Measurements from ENCODE around the gene FGF10.

The FGF10 gene

DNA sequence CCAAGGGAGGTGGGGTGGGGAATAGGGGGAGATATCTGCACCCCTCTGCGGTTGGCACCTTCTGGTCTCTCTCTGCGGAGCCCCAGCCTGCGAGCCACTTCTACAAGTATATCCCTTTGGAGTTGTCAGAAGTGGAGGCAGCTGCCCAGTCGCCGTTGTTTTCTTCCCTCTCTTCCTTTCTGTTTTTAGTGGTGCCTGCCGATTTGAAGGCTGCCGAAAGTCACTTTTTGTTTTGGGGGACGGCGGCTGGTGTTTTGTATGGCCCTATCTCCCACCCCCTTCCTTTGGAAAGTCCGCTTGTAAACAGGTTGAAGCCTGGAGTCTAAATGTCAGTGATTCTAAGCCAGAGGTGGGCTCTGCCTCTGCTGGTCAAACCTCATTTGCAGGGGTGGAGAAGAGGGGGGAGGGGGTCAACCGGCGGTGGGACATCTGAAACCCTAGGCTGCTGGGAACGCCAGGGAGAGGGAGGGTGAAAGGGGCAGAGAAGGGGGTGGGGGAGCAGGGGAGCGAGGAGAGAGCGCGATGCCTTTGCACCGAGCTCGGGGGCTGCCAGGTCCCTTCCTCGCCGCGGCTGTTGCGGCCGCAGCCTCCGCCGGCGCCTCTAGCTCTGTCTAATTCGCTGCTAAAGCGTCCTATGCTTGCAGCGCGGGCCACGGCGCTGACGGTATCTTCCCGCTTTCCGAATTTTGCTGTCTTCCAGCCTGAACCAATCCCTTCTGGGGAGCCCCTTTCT lies at the start of gene FGF10:
Gene FGF10, minus strand, starts transcription at position 331 of the 733 bp plus-strand sequence. CDS start 738 bp downstream, outside the sequence.
- no peak within 1 kb of the TSS; the same call in 1 of the 2 replicates for H3K27ac ChIP-seq (ENCODE audit: low read depth, low read length)
- peak within 1 kb of the TSS; percentile 63 for H3K4me3 ChIP-seq (ENCODE audit: low read depth, low read length)
- H3K4me1 ChIP-seq (ENCODE audit: control insufficient read depth, insufficient read depth, low read length): peaks cover 20% of the 10 kb centered on the region
- H3K9ac ChIP-seq (ENCODE audit: low read length): peak within 1 kb of the TSS; percentile 39
- H3K36me3 ChIP-seq (ENCODE audit: control insufficient read depth, insufficient read depth, low read length): no peaks in the 10 kb centered on the region
- no peaks in the 10 kb centered on the region for H3K9me3 ChIP-seq (ENCODE audit: control insufficient read depth, insufficient read depth, low read depth, low read length)
- peaks cover 41% of the 10 kb centered on the region for H3K27me3 ChIP-seq (ENCODE audit: control insufficient read depth, insufficient read depth, low read length)

- Histone ChIP-seq H3K27ac (ENCODE audit: low read depth, low read length) (no peak overlapping the region), H3K36me3 (ENCODE audit: control insufficient read depth, insufficient read depth, low read length) (no peaks in the 10 kb centered on the region), H3K9me3 (ENCODE audit: control insufficient read depth, insufficient read depth, low read depth, low read length) (no peaks in the 10 kb centered on the region), H3K4me3 (ENCODE audit: low read depth, low read length) (no peak overlapping the region), H3K9ac (ENCODE audit: low read length) (no peak overlapping the region), H3K4me1 (ENCODE audit: control insufficient read depth, insufficient read depth, low read length) (no peaks in the 10 kb centered on the region), H3K27me3 (ENCODE audit: control insufficient read depth, insufficient read depth, low read length) (no peaks in the 10 kb centered on the region)
These were observed 37.7 kb upstream of the FGF10 start for GRCh38 chr5:44426944-44427343.

DNA sequence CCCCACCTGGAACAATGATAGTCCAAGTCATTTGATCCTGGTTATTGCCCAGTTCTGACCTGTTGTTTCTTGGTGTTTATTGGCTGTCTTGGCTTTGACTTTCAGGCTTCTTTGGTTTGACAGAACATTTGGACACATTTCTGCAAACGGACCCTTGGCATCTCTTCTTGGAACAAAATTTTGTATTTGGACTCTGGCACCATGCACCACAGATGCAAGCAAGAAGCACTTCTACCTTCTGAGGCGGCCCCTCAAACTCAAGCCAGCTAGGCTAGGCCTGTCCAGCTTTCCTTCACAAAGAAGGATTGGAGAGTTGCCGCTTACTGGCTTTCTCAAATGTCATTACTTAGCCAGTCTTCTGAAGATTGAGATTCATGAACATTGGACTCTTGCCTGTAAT lies 23.1 kb upstream of the FGF10 start:
- Histone ChIP-seq H3K27me3 (ENCODE audit: control insufficient read depth, insufficient read depth, low read length) (no peaks in the 10 kb centered on the region), H3K9me3 (ENCODE audit: control insufficient read depth, insufficient read depth, low read depth, low read length) (no peaks in the 10 kb centered on the region), H3K27ac (ENCODE audit: low read depth, low read length) (no peak overlapping the region), H3K4me3 (ENCODE audit: low read depth, low read length) (no peak overlapping the region), H3K36me3 (ENCODE audit: control insufficient read depth, insufficient read depth, low read length) (no peaks in the 10 kb centered on the region), H3K4me1 (ENCODE audit: control insufficient read depth, insufficient read depth, low read length) (no peaks in the 10 kb centered on the region), H3K9ac (ENCODE audit: low read length) (no peak overlapping the region)

DNA sequence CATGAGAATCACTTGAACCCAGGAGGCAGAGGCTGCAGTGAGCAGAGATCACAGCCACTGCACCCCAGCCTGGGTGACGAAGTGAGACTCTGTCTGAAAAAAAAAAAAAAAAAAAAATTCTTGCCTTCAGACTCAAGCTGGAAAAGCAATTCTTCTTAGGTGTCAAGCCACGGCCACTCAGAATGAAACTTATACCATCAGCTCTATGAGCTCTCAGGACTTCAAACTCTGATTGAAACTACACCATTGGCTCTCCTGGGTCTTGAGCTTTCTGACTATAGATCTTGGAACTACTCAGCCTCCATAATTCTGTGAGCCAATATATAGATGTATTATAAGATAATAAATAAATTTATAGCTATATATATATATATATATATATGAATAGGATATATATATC lies 12.9 kb upstream of the FGF10 start:
- H3K27ac ChIP-seq (ENCODE audit: low read depth, low read length): no peak overlapping the region
- no peaks in the 10 kb centered on the region for H3K4me1 ChIP-seq (ENCODE audit: control insufficient read depth, insufficient read depth, low read length)

GRCh38 chr5:44401611-44402010 lies 12.4 kb upstream of the FGF10 start:
- Histone ChIP-seq H3K36me3 (ENCODE audit: control insufficient read depth, insufficient read depth, low read length) (no peaks in the 10 kb centered on the region), H3K27ac (ENCODE audit: low read depth, low read length) (no peak overlapping the region)

More for the DNA sequence above, 12.9 kb upstream of the FGF10 start:
- Histone ChIP-seq H3K4me3 (ENCODE audit: low read depth, low read length) (no peak overlapping the region), H3K27me3 (ENCODE audit: control insufficient read depth, insufficient read depth, low read length) (no peaks in the 10 kb centered on the region), H3K9ac (ENCODE audit: low read length) (no peak overlapping the region), H3K36me3 (ENCODE audit: control insufficient read depth, insufficient read depth, low read length) (no peaks in the 10 kb centered on the region), H3K9me3 (ENCODE audit: control insufficient read depth, insufficient read depth, low read depth, low read length) (no peaks in the 10 kb centered on the region)

DNA sequence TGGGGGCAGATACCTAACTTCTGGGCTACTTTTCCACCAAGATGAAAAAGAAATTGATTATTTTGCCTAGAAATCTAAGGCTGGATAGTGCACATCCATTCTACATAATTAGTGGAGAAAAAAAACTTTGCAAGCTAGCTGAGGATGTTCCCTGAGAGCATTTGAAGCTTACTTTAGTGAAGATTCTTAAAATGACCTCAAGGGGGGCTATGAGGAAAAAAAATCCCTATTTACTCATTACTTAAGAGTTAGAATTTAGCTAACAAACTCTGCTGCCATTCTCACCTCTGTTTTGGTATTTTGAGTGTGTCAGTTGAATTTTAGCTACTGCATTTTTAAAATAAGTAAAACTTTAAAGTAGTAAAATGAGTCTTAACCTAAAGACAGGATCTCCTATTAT lies 9.2 kb upstream of the FGF10 start:
- Histone ChIP-seq H3K36me3 (ENCODE audit: control insufficient read depth, insufficient read depth, low read length) (no peaks in the 10 kb centered on the region), H3K4me1 (ENCODE audit: control insufficient read depth, insufficient read depth, low read length) (no peaks in the 10 kb centered on the region), H3K27me3 (ENCODE audit: control insufficient read depth, insufficient read depth, low read length) (no peaks in the 10 kb centered on the region), H3K9ac (ENCODE audit: low read length) (no peak overlapping the region), H3K4me3 (ENCODE audit: low read depth, low read length) (no peak overlapping the region), H3K9me3 (ENCODE audit: control insufficient read depth, insufficient read depth, low read depth, low read length) (peaks cover 5% of the 10 kb centered on the region; the same call in 1 of the 2 replicates), H3K27ac (ENCODE audit: low read depth, low read length) (no peak overlapping the region)

More at GRCh38 chr5:44401611-44402010, 12.4 kb upstream of the FGF10 start:
- Histone ChIP-seq H3K4me3 (ENCODE audit: low read depth, low read length) (no peak overlapping the region), H3K27me3 (ENCODE audit: control insufficient read depth, insufficient read depth, low read length) (no peaks in the 10 kb centered on the region), H3K9me3 (ENCODE audit: control insufficient read depth, insufficient read depth, low read depth, low read length) (no peaks in the 10 kb centered on the region), H3K4me1 (ENCODE audit: control insufficient read depth, insufficient read depth, low read length) (no peaks in the 10 kb centered on the region), H3K9ac (ENCODE audit: low read length) (no peak overlapping the region)

DNA sequence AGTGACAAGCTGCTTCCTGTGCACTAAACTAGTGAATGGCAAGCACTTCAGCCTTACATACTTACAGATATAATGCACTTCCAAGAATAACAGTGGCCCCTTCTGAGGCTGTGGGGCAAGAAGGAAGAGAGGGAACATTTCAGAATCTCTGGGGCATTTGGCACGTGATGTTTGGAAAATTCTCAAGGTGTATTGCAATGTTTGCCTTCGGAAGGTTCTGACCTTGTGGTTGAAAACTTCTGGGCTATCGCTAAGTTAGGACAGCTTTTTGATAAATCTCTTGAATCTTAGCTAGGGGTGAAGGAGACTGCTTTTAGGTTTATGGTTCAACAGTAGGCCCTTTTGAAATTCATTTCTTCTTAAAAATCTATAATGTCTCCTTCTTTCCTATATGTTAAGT lies 7.1 kb upstream of the FGF10 start:
- Histone ChIP-seq H3K4me3 (ENCODE audit: low read depth, low read length) (no peak overlapping the region), H3K9ac (ENCODE audit: low read length) (no peak overlapping the region), H3K36me3 (ENCODE audit: control insufficient read depth, insufficient read depth, low read length) (no peaks in the 10 kb centered on the region), H3K27ac (ENCODE audit: low read depth, low read length) (no peak overlapping the region), H3K9me3 (ENCODE audit: control insufficient read depth, insufficient read depth, low read depth, low read length) (peaks cover 5% of the 10 kb centered on the region; the same call in 1 of the 2 replicates), H3K4me1 (ENCODE audit: control insufficient read depth, insufficient read depth, low read length) (no peaks in the 10 kb centered on the region; the same call in 1 of the 2 replicates), H3K27me3 (ENCODE audit: control insufficient read depth, insufficient read depth, low read length) (no peaks in the 10 kb centered on the region; the same call in 1 of the 2 replicates)

DNA sequence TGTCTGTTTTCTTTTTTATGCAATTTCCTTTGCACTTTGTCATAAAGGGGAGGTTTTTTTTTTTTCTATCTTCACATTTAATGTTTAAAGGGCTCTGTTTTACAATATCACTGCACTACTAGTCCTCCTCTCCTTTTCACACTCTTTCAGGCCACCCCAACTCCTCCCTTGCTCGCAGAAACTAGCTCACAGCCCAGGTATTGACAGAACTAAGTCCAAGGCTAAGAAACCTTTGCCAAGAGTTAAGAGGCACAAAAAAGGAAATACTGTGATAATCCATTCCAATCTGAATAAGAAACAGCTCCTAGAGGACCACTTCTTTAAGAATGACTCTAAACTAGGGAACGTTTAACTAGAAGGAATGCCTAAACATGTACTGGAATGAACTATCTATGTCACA lies 1.1 kb upstream of the FGF10 start:
- no peaks in the 10 kb centered on the region for H3K9me3 ChIP-seq (ENCODE audit: control insufficient read depth, insufficient read depth, low read depth, low read length)
- peak overlapping the region; percentile 63 for H3K4me3 ChIP-seq (ENCODE audit: low read depth, low read length)
- no peaks in the 10 kb centered on the region for H3K36me3 ChIP-seq (ENCODE audit: control insufficient read depth, insufficient read depth, low read length)
- H3K4me1 ChIP-seq (ENCODE audit: control insufficient read depth, insufficient read depth, low read length): peaks cover 20% of the 10 kb centered on the region
- H3K9ac ChIP-seq (ENCODE audit: low read length): no peak overlapping the region
- H3K27me3 ChIP-seq (ENCODE audit: control insufficient read depth, insufficient read depth, low read length): peaks cover 41% of the 10 kb centered on the region
- H3K27ac ChIP-seq (ENCODE audit: low read depth, low read length): no peak overlapping the region

GRCh38 chr5:44389823-44390143 lies 563 bp upstream of the FGF10 start:
- Histone ChIP-seq H3K4me3 (ENCODE audit: low read depth, low read length) (peak overlapping the region; percentile 63), H3K36me3 (ENCODE audit: control insufficient read depth, insufficient read depth, low read length) (no peaks in the 10 kb centered on the region), H3K9ac (ENCODE audit: low read length) (peak overlapping the region; percentile 39), H3K27me3 (ENCODE audit: control insufficient read depth, insufficient read depth, low read length) (peaks cover 41% of the 10 kb centered on the region), H3K27ac (ENCODE audit: low read depth, low read length) (no peak overlapping the region; the same call in 1 of the 2 replicates), H3K4me1 (ENCODE audit: control insufficient read depth, insufficient read depth, low read length) (peaks cover 20% of the 10 kb centered on the region), H3K9me3 (ENCODE audit: control insufficient read depth, insufficient read depth, low read depth, low read length) (no peaks in the 10 kb centered on the region)

- Histone ChIP-seq H3K4me3 (ENCODE audit: low read depth, low read length) (peak overlapping the region; percentile 63), H3K9me3 (ENCODE audit: control insufficient read depth, insufficient read depth, low read depth, low read length) (no peaks in the 10 kb centered on the region), H3K27me3 (ENCODE audit: control insufficient read depth, insufficient read depth, low read length) (peaks cover 41% of the 10 kb centered on the region)
These were observed 715 bp downstream of the FGF10 start for GRCh38 chr5:44388321-44389089.

DNA sequence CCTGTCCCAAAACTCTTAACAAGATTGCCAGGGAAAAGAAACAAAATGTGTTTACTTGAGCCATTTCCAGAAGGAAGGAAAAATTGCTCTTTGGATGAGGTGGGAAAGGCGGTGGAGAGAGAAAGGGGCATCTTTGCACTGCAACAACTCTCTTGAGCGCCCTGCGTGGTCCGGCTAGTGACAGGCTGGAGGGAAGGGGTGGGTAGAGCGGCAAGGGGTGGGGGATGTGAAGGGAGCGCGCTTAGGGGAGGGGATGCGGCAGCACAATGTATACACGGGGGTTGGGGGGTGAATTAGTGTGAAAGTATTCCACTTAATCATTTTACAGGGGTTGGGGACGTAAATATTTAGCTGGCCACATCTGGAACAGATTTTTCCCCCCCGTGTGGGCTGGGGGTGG lies 1.3 kb downstream of the FGF10 start:
- Histone ChIP-seq H3K9ac (ENCODE audit: low read length) (peak overlapping the region; percentile 39), H3K9me3 (ENCODE audit: control insufficient read depth, insufficient read depth, low read depth, low read length) (no peaks in the 10 kb centered on the region), H3K4me3 (ENCODE audit: low read depth, low read length) (peak overlapping the region; percentile 63), H3K36me3 (ENCODE audit: control insufficient read depth, insufficient read depth, low read length) (no peaks in the 10 kb centered on the region), H3K27me3 (ENCODE audit: control insufficient read depth, insufficient read depth, low read length) (peaks cover 41% of the 10 kb centered on the region), H3K27ac (ENCODE audit: low read depth, low read length) (no peak overlapping the region), H3K4me1 (ENCODE audit: control insufficient read depth, insufficient read depth, low read length) (peaks cover 20% of the 10 kb centered on the region)

More at GRCh38 chr5:44388321-44389089, 715 bp downstream of the FGF10 start:
- Histone ChIP-seq H3K9ac (ENCODE audit: low read length) (peak overlapping the region; percentile 39), H3K36me3 (ENCODE audit: control insufficient read depth, insufficient read depth, low read length) (no peaks in the 10 kb centered on the region), H3K4me1 (ENCODE audit: control insufficient read depth, insufficient read depth, low read length) (peaks cover 20% of the 10 kb centered on the region), H3K27ac (ENCODE audit: low read depth, low read length) (no peak overlapping the region)

Data from HUES6 (cell line).